Non-pigmented ciliary epithelial cell (primary cell): ENCODE measurements around the gene TANGO6.

ENCODE experiments used
- DNase-seq: peaks from one replicate; pipeline ENCODE4 v3.0.0-alpha.2; 2010; ENCODE audit warnings: low read depth

The TANGO6 gene

GRCh38 chr16:68866933-68867332 is 23.6 kb downstream of the TANGO6 start:
- DNase-seq: no peak

DNA sequence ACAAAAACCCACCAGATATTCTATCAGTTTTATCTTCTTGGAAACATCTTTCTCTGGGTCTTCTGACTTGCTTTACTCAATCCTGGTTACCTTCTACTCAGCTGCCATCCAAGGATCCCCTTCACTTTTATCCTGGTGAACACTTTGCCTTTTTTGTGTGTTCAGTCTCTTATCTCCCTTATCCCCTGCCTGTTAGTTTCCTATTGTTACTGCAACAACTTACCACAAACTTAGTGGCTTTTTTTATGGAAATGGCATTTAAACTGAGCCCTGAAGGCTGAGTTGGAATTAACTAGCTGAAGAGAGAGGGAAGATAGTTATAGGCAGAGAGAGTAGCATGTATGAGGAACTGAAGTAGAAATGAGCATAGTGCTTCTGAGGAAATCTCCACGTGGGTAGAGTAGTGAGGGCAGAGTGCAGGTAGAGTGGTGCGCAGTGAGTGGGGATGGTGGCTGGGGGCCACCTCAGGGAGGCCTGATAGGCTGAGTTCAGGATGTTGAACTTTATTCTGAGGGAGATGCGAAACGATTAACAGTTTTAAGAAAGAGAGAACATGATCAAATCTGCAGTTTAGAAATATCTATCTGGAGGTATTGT is 26.3 kb downstream of the TANGO6 start:
- DNase-seq: no peak

DNA sequence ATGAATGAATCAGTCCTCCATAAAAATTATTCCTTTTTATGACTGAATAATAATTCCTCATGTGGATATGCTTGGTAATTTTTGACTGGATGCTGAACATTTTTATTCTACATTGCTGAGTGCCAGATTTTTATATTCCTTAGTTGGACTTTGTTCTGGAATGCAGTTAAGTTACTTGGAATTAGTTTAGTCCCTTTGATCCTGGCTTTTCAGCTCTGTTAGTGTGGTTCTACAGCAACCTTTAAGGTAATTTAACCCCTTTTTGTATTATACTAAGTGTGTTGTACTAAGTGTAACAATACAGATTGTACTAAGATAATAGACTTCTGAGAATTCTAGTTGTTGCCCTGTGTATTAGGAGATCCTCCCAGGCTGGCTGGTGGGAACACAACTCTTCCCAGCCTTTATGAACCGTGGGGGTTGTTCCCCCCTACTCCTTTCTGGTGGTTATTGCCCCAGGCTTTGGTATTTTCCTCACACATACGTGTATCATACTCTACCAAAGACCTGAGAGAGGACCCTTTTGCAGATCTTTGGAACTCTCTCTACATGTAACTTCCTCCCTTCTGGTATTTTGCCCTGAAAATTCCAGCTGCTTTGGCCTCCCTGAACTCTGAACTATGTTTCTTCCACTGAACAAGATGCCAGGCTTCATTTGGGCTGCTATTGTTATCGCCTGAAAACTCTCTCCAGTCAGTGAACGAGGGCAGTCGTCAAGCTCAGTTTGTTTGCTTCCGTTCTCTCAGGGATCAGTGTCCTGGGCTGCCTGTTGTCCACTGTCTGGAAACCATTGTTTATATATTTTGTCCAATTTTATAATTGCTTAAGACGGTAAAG is 30.5 kb downstream of the TANGO6 start:
- DNase-seq: no peak

- no peak for DNase-seq
Measured at GRCh38 chr16:68875871-68876270, 32.5 kb downstream of the TANGO6 start.

GRCh38 chr16:68883685-68884084 is 40.4 kb downstream of the TANGO6 start:
- DNase-seq: no peak

DNA sequence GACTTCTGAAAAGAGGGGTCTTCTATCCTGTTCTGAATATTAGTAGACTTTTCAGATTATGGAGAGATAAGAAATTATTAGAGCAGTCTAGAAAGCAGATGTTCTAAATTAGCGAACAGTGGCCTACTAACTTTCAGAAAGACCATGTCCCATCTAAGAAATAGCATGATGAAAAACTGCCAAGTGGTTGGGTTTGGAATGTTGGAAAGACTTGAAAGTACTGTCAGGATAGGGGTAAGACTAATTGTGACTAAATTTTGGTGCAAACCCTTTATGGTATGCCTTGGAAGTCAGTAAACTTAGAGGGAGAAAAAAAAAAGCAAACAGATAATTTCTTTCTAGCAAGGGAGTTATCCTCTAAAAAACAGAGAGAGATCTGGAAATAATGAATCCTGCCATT is 41.1 kb downstream of the TANGO6 start:
- DNase-seq: no peak

- no peak for DNase-seq
Measured at GRCh38 chr16:68884861-68885720, 41.8 kb downstream of the TANGO6 start.

DNA sequence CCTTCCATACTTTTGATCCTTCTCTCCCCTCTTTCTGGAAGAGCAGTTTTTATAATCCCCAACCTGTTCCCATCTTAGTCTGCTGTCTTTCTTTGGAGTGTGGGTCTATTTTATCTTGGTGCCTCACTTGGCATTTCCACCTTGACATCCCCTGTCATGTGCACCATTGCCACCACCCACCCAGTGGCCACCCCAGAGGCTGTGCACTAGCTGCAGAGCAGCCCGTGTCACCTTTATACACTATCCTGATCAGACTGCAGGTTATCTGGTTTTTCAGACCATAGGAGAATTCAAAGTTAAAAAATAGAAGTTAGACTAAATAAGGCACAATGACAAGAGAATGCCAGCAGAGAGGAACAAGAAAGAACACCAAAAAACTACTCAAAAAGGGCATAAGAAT is 43.8 kb downstream of the TANGO6 start:
- no peak for DNase-seq

DNA sequence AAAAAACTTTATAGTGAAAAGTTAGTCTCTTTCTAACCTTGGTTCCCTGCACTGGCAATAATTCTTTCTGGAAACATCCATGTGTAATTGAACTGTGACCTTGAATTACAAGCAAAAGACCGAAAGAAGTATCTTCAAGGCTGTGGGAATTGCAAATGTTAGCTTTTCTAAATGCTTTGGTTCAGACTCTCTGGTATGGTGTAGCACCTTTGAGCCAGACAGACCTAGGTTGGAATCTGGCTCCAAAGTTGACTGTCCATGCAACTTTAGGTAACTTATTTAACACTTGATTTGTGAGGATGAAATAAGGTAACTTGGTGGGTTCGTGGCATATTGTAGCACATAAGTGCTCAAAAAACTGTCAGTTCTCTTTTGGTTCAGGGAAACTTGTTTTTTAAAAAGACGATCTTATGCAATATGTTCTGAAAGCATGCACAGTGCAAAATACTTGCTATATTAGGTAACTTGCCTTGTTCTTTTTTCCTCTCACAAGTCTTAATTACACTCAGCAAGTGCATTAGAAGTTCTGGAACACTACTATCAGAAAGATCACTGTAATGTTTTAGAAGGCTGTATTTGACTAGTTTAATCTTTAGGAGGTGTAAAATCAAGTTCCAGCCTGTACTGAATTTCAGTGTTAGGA is 46.3 kb downstream of the TANGO6 start:
- no peak for DNase-seq

GRCh38 chr16:68892214-68892613 is 48.9 kb downstream of the TANGO6 start:
- no peak for DNase-seq

DNA sequence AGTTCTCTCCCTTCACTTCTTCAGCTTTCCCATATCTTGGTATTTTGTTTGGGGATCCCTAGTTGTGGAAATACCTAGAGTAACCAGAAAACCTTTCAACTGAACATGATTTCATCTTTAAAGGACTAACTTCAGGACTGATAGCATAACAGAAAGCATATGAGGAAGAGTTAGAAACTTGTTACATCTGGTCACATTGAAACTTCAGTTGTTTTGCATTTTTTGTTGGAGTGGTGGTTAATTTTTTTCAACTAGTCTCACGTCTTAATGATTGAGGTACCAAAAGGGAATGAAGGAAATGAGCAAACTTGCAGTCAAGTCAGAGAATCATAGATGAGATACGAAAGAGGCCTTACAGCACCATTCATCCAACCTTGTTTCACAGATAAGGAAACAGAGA is 49.6 kb downstream of the TANGO6 start:
- DNase-seq: no peak

DNA sequence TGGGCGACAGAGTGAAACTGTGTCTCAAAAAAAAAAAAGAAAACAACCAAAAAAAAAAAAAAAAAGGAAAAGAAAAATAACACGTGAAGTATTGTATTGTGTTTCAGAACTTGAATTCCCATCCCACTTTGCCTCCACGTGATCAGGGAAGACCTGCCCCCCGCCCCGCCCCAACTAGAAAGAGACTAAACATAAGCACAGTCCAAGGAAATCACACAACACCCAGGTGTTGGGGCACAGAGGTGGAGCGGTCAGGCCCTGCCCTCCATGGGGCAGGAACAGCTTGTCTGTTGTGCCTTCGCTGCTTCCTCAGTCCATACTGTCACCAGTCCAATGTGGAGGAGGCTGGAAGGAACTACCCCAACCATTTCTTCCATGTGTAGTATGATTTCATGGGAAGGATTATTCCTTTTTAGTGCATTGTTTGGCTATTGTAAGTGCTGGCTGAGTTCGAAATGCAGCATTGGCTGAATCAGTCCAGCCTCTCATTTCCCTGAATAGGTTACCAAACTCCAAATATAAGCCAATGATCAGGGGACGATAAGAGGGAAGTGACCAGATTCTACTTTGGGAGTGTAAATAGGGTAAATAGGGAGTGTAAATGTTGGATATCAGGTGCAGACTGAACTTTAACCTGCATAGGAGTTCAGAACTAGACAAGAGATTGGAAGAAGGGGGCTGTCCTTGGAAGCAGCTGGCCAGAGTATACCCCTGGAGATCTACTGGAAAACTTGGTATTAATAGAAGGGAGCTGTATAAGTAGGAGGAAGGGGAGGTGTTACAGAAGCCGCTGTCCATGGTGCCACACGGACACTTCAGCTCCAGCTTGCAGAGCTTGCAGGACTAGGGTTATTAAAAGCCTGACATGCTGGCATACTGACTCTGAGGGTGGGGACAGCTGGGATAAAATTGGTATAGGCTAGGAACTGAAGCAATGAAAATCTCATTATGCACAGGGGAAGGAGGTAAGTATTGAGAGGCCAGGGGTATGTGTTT is 50.7 kb downstream of the TANGO6 start:
- no peak for DNase-seq

GRCh38 chr16:68894714-68895113 is 51.4 kb downstream of the TANGO6 start:
- DNase-seq: no peak

- DNase-seq: no peak
Measured at GRCh38 chr16:68898026-68898425, 54.7 kb downstream of the TANGO6 start.

DNA sequence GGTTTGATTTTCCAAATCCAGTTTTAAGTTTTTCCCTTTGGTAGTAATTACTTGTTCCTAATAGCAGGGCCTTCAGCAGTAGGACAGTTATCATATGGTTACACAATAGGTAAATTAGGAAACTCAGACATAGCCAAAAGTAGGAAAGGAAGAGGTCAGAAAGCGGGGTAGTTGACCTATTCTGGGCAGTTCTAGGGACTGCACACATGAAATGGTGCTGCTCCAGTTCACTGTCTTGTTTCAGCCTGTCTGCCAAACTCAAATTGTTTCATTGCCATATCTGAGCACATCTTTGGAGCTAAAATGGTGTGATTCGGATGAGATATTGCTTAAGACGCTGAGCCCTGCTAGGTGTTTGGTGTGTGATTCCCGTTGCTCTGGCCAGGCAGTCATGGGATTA is 56.7 kb downstream of the TANGO6 start:
- DNase-seq: no peak

GRCh38 chr16:68902003-68902968 is 59.0 kb downstream of the TANGO6 start:
- no peak for DNase-seq

DNA sequence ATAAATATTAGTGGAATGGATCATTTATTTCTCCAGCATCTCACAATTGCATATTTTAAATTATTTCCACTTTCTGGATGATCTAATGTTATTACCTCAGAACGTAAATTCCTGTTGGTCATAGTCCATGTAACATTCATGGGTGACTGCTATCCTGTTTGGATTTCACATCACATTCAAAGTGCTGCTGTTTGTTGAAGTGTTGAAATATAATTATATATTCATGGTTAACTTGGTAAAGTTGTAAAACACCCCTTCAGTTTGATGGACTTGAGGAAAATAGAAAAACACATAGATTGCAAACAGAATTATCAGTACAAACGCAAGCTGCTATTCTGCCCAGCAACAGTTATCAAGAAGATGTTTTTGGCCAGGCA is 59.6 kb downstream of the TANGO6 start:
- no peak for DNase-seq

DNA sequence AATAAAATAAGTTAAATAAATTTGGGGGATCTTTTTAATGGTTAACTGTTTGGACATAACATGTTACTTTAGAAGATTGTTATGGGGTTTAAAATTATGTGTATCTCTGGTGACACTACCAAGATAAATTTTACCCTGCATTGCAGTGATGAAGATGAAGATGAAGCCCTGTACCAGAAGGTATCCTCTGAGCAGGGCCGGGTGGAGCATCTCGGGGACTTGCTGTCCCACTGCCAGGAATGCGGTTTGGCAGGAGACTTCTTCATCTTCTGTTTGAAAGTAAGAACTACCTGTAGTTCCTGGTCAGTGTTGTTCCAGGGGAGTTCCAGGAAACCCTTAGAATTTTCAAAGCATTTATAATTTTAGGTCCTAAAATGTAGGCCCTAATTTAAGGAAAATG is 64.0 kb downstream of the TANGO6 start:
- DNase-seq: no peak

GRCh38 chr16:68907781-68908181 is 64.5 kb downstream of the TANGO6 start:
- no peak for DNase-seq
